Loucy (cell line): Measurements from ENCODE around the gene TLE5.
A peak's percentile ranks its signal among the peaks of the same experiment; 100 is the strongest.

Experiments used
- H2AFZ ChIP-seq: fragments of 200-600 bp; sonication (generic); 2 replicates; pipeline ENCODE4 v1.6.0; 2016; ENCODE audit warnings: antibody characterized with exemption, mild to moderate bottlenecking, low read length, moderate library complexity
- H3F3A ChIP-seq: fragments of 200-600 bp; 2 replicates; pipeline ENCODE4 v1.6.0; 2016; ENCODE audit warnings: antibody characterized with exemption, low read depth, mild to moderate bottlenecking
- H3K27me3 ChIP-seq: fragments of 200-600 bp; sonication (generic); 2 replicates; pipeline ENCODE4 v1.6.1; 2014; ENCODE audit warnings: low read length, mild to moderate bottlenecking; ENCODE audit not compliant: insufficient read depth, poor library complexity, severe bottlenecking
- H3K36me3 ChIP-seq: fragments of 200-600 bp; sonication (generic); 2 replicates; pipeline ENCODE4 v1.6.1; 2016; ENCODE audit warnings: low read length; ENCODE audit not compliant: insufficient read depth
- H3K4me1 ChIP-seq: fragments of 200-600 bp; sonication (generic); 2 replicates; pipeline ENCODE4 v1.5.1; 2014; ENCODE audit warnings: low read length, mild to moderate bottlenecking; ENCODE audit not compliant: insufficient read depth, poor library complexity, severe bottlenecking
- H3K4me2 ChIP-seq: fragments of 200-600 bp; sonication (generic); 2 replicates; pipeline ENCODE4 v1.6.0; 2014; ENCODE audit warnings: antibody characterized with exemption, low read length, low read depth, mild to moderate bottlenecking; ENCODE audit not compliant: poor library complexity, severe bottlenecking
- H3K4me3 ChIP-seq: fragments of 200-600 bp; sonication (generic); 2 replicates; pipeline ENCODE4 v1.5.1; 2014; ENCODE audit warnings: low read length, mild to moderate bottlenecking, mixed read lengths; ENCODE audit not compliant: poor library complexity, severe bottlenecking
- H3K79me2 ChIP-seq: fragments of 200-600 bp; sonication (generic); 2 replicates; pipeline ENCODE4 v1.6.1; 2014; ENCODE audit warnings: low read length; ENCODE audit not compliant: insufficient read depth
- H3K9ac ChIP-seq: fragments of 200-600 bp; sonication (generic); 2 replicates; pipeline ENCODE4 v1.6.0; 2014; ENCODE audit warnings: mild to moderate bottlenecking, low read depth, low read length, moderate library complexity; ENCODE audit not compliant: poor library complexity, severe bottlenecking
- H3K9me2 ChIP-seq: fragments of 200-600 bp; sonication (generic); replicated peaks from 2 replicates; pipeline ENCODE4 v1.6.1; 2016; ENCODE audit warnings: low read depth, low read length, mixed read lengths
- H3K9me3 ChIP-seq: fragments of 200-600 bp; sonication (generic); 2 replicates; pipeline ENCODE4 v1.6.1; 2014; ENCODE audit warnings: mild to moderate bottlenecking, antibody characterized with exemption, low read length, low read depth; ENCODE audit not compliant: insufficient read depth
- H4K20me1 ChIP-seq: fragments of 200-600 bp; sonication (generic); 2 replicates; pipeline ENCODE4 v1.6.0; 2014; ENCODE audit warnings: antibody characterized with exemption, low read length, mild to moderate bottlenecking; ENCODE audit not compliant: insufficient read depth, poor library complexity, severe bottlenecking
- CTCF ChIP-seq: fragments of 200-600 bp; sonication (generic); conservative IDR thresholded peaks from 2 replicates; pipeline ENCODE4 v1.5.1; 2014; ENCODE audit warnings: mild to moderate bottlenecking, antibody characterized with exemption, low read length
- EZH2phosphoT487 ChIP-seq: fragments of 200-600 bp; IDR thresholded peaks from 2 replicates; pipeline ENCODE4 v1.6.1; 2018; ENCODE audit warnings: antibody characterized with exemption, mild to moderate bottlenecking, moderate library complexity, borderline replicate concordance

Gene TLE5

DNA sequence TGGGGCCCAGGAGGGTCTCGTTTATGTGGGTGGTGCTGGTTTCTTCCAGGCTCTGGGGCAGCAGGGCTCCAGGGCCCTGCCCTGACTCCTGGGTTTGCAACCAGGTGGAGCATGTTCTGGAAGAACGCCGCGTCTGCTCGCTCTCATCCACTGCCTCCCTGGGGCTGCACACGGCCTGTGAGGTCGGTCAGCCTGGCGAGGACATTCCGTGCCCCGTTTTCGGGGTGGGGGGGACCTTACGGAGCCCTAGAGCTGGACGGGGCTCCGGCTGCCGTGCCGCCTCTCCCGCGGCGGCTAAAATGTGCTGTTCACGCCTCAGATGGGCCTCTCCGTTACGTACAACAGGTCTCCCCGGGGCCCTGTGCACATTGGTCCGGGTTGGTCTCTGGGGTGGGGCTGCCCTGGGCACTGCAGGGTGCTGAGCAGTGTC lies 35.2 kb upstream of the TLE5 start:
- Histone ChIP-seq H3K27me3 (peaks cover 13% of the 10 kb centered on the region), H3K9me2 (no peaks in the 10 kb centered on the region), H3K36me3 (no peaks in the 10 kb centered on the region), H4K20me1 (peaks cover 4% of the 10 kb centered on the region), H3K79me2 (0 out of 2 replicates have a peak, but pooled peaks cover 4% of the 10 kb centered on the region), H3K9ac (no peak overlapping the region), H3F3A (no peaks in the 10 kb centered on the region), H3K4me2 (no peak overlapping the region), H3K4me1 (peaks cover 17% of the 10 kb centered on the region), H3K4me3 (no peak overlapping the region), H2AFZ (no peak overlapping the region), H3K9me3 (no peaks in the 10 kb centered on the region)
- TF ChIP-seq EZH2phosphoT487: no peak
- TF ChIP-seq CTCF: no peak

DNA sequence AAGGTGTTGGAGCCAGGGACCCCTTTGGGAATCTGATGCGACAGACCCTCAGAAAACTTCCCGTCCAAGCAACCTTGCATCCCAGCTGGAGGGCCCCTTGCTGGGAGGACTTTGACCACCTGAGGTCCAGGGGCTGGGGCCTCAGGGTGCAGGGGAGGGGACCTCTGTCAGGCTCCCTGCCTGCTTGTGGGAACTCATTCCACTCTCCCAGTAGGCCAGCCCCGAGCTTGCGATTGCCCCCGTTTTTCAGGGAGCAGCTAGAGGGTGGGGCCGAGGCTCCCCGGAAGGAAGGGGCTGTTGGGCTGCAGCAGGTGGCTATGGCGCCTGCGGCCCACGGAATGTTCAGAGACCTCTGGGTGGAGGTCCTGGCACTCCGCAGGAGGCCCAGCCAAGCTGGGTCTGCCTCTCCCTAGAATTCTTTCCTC lies 34.6 kb upstream of the TLE5 start:
- Histone ChIP-seq H3K36me3 (no peaks in the 10 kb centered on the region), H4K20me1 (peaks cover 4% of the 10 kb centered on the region), H3K4me2 (no peak overlapping the region), H2AFZ (no peak overlapping the region), H3K9me3 (no peaks in the 10 kb centered on the region), H3K9ac (no peak overlapping the region), H3K4me1 (peaks cover 17% of the 10 kb centered on the region), H3K79me2 (0 out of 2 replicates have a peak, but pooled peaks cover 4% of the 10 kb centered on the region), H3K4me3 (no peak overlapping the region), H3K27me3 (peaks cover 13% of the 10 kb centered on the region), H3F3A (no peaks in the 10 kb centered on the region), H3K9me2 (no peaks in the 10 kb centered on the region)
- TF ChIP-seq CTCF: no peak
- TF ChIP-seq EZH2phosphoT487: no peak

DNA sequence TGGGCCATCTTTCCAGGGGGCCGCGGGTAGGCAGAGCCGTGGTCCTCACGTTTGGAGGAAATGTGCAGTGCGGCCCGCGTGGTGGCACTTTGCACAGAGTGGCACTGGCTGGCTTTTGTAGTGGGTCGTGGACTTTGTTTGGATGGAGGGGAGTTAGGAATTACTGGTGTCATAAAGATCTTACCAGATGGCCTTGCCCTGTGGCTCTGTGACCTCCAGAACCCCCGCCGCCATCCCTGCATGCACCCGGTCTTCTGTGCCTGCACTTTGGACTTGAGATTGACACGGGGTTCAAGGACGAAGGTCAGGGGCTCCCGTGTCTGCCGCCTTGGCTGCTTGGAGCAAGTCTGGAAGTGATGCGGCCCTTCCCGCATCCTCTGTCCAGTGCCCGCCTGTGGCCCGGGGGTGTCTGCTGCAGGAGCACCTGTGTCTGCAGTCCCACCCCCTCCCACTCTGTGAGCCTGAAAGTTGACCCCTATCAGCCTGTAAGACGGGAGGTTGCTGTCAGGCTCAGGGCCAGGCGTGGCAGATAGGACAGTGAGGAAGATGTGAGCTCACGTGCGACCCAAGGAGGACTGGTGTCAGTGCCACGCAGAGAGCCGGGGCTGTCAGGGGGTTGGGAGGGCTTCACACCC lies 34.1 kb upstream of the TLE5 start:
- Histone ChIP-seq H3K4me1 (peaks cover 17% of the 10 kb centered on the region), H3K4me2 (peak overlapping the region; percentile 96), H3K79me2 (0 out of 2 replicates have a peak, but pooled peaks cover 4% of the 10 kb centered on the region), H3K36me3 (no peaks in the 10 kb centered on the region), H3K9me2 (no peaks in the 10 kb centered on the region), H3F3A (no peaks in the 10 kb centered on the region), H4K20me1 (peaks cover 4% of the 10 kb centered on the region), H3K4me3 (no peak overlapping the region), H3K9me3 (no peaks in the 10 kb centered on the region), H2AFZ (no peak overlapping the region), H3K27me3 (peaks cover 13% of the 10 kb centered on the region), H3K9ac (no peak overlapping the region)
- no peak for TF ChIP-seq CTCF
- no peak for TF ChIP-seq EZH2phosphoT487
